Spleen (tissue), 11 donors: ENCODE measurements around the gene COL26A1. TPM values are rescaled to one million over a fixed set of nuclear protein-coding genes. Genes with fewer than 3 reads are reported as not detected.

Source experiments
- DNase-seq: peaks from one replicate; pipeline ENCODE4 v3.0.0-alpha.2; 2020
- H3K27ac ChIP-seq, 8 donors: fragments of 200-600 bp; sonication (generic) in 7 of 8; 1 replicate in 4 of 8; 2 replicates in 4 of 8; pipeline versions ENCODE4 v1.5.0 to v1.8.0; 2016 to 2021; ENCODE audit warnings: inconsistent platforms in 4 of 8, mild to moderate bottlenecking in 4 of 8, moderate library complexity in 1 of 8
- H3K27me3 ChIP-seq, 7 donors: fragments of 200-600 bp; sonication (generic) in 6 of 7; replicated peaks in 1 of 7; 1 replicate in 4 of 7; 2 replicates in 3 of 7; pipeline versions ENCODE4 v1.5.0 to v1.8.0; 2016 to 2021; ENCODE audit warnings: inconsistent platforms in 3 of 7, mild to moderate bottlenecking in 1 of 7
- H3K36me3 ChIP-seq, 6 donors: fragments of 200-600 bp; sonication (generic) in 5 of 6; 1 replicate in 4 of 6; 2 replicates in 2 of 6; pipeline versions ENCODE4 v1.5.0 to v1.8.0; 2016 to 2021; ENCODE audit warnings: inconsistent platforms in 2 of 6
- H3K4me1 ChIP-seq, 6 donors: fragments of 200-600 bp; sonication (generic) in 5 of 6; 1 replicate in 3 of 6; 2 replicates in 3 of 6; pipeline versions ENCODE4 v1.5.0 to v1.8.0; 2016 to 2021; ENCODE audit warnings: inconsistent platforms in 3 of 6
- H3K4me3 ChIP-seq, 8 donors: fragments of 200-600 bp; sonication (generic) in 7 of 8; 1 replicate in 4 of 8; 2 replicates in 4 of 8; pipeline versions ENCODE4 v1.5.0 to v1.8.0; 2016 to 2021; ENCODE audit warnings: inconsistent platforms in 4 of 8, mild to moderate bottlenecking in 4 of 8, moderate library complexity in 2 of 8
- H3K9me3 ChIP-seq, 8 donors: fragments of 200-600 bp; sonication (generic) in 7 of 8; 1 replicate in 4 of 8; 2 replicates in 4 of 8; pipeline versions ENCODE4 v1.5.0 to v1.8.0; 2016 to 2021; ENCODE audit warnings: inconsistent platforms in 4 of 8
- CTCF ChIP-seq, 11 experiments: fragments of 200-600 bp in 7 of 11; fragments of 450-650 bp in 4 of 11; sonication (generic) in 4 of 11; IDR thresholded peaks in 8 of 11; conservative IDR thresholded peaks in 3 of 11; 1 replicate in 7 of 11; 2 replicates in 4 of 11; pipeline versions ENCODE4 v1.4.0 to v1.8.0; 2016 to 2021; ENCODE audit warnings: antibody characterized with exemption in 11 of 11, inconsistent platforms in 4 of 11, mild to moderate bottlenecking in 1 of 11
- POLR2A ChIP-seq, 3 donors: fragments of 450-650 bp; IDR thresholded peaks; one replicate each; pipeline ENCODE4 v1.5.1; 2017; ENCODE audit warnings: antibody characterized with exemption in 3 of 3, mild to moderate bottlenecking in 1 of 3
- POLR2AphosphoS5 ChIP-seq, 3 donors: sonication (generic); formaldehyde crosslinking; IDR thresholded peaks; one replicate each; pipeline ENCODE4 v1.5.1; 2017; ENCODE audit warnings: antibody characterized with exemption in 3 of 3
- WGBS, 5 donors: extraction: QIAGEN DNeasy Blood & Tissue Kit in 3 of 5; methylation state at CpG; one replicate each; pipeline versions ENCODE4 v1.1.5 to v1.1.7; 2013 to 2018; 5-methylcytosine and 5-hydroxymethylcytosine counted together
- intact Hi-C: fragments of 100-400 bp; cut with DNase I; formaldehyde crosslinking; loops from one replicate; pipeline ENCODE4 v1.15.0; 2023; ENCODE audit warnings: low total_unique reads
- polyA plus RNA-seq, 3 donors: library from polyadenylated mRNA; stranded (reverse); fragments of 200-250 nt; gene quantifications; one replicate each; pipeline ENCODE4 v1.2.1, GENCODE V29; 2013
- total RNA-seq, 7 donors: library from RNA; depleted of rRNA in 3 of 7; stranded (reverse); fragments of >200 nt in 3 of 7; fragmentation: NEBNext Ultra II Directional in 4 of 7; extraction: Animal tissue kit (Norgen Biotek cat#: 25700) in 4 of 7; gene quantifications; one replicate each; pipeline versions ENCODE4 v1.1.0 to v1.2.1, GENCODE V29; 2016 to 2021
- donor health status: healthy with polysubstance abuse.
- donor health status: DM: no; HTN: no; CAD: no; lungs with moderate emphysema.
- donor health status: DM: no; HTN: no; CAD: no.
- donor health status: Bipolar disorder and iron deficiency.
- donor health status: healthy.
- donor health status: DM: no; HTN: no; CAD: no.
- donor health status: DM: yes; HTN: yes; CAD: no.

The COL26A1 gene
- total and polyA plus RNA-seq, 10 donors = 0.15 to 0.32 (median 0.22) TPM; not detected in 4

DNA sequence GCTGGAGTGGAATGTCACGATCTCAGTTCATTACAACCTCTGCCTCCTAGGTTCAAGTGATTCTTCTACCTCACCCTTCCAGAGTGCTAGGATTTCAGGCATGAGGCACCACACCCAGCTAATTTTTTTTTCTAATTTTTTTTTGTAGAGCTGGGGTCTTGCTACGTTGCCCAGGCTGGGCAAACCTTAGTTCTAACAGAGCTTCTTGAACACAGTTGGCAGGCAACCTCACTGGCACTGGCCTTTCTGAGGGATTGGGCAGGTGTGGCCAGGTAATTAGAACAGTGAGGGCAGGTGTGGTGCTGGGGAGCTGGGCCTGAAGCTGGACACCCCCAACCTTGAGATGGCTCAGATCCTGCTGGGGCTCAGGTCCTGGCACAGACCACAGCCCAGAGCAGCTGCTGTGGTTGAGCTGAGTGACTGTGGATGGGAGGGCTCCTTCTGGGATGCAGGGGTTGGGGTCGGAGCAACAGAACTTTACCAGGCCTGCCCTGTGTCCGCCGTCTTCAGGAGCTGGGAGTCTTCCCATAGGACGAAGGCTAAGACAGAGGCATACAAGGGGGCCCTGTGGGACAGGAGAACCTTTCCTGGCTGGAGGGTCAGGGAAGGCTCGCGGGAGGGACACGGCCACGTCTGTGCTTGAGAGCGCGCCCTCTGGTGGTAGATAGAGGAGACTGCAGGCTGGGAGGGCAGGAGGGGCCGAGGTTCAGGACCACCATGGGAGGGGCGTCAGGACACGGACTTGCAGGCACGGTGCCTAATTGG is 48.2 kb downstream of the COL26A1 start:
- no peak overlapping the region for H3K27ac ChIP-seq
- intact Hi-C loops = no loop called here
- DNase-seq = no peak

GRCh38 chr7:101411508-101411874 is 48.8 kb downstream of the COL26A1 start:
- peaks cover 0 to 12% (median 7%) of the 10 kb centered on the region in 6 donors for H3K4me1 ChIP-seq
- no peak overlapping the region for H3K4me3 ChIP-seq
- no peak for TF ChIP-seq POLR2AphosphoS5 (IDR thresholded peaks at IDR 0.05)
- peak in 6 of 11 experiments; percentile 6 to 58 (median 18) for TF ChIP-seq CTCF (IDR thresholded peaks at IDR 0.05 in 8 of 11, conservative IDR thresholded peaks at IDR 0.05 in 3 of 11)
- no peak for DNase-seq
- no peaks in the 10 kb centered on the region for H3K36me3 ChIP-seq
- H3K27me3 ChIP-seq = peaks cover 0 to 16% (median 0%) of the 10 kb centered on the region in 7 donors
- peaks cover 0 to 21% (median 15%) of the 10 kb centered on the region in 8 donors for H3K9me3 ChIP-seq
- intact Hi-C loops = no loop called here
- no peak overlapping the region for H3K27ac ChIP-seq
- WGBS, 5 donors = 14 to 25% (median 17%) methylated on average over 4 of the region's 4 CpGs

More for the DNA sequence above, 48.2 kb downstream of the COL26A1 start:
- WGBS, 5 donors = 15 to 33% (median 25%) methylated on average over 11 to 16 of the region's 16 CpGs
- peak; percentile 73 to 92 (median 84) for TF ChIP-seq CTCF (IDR thresholded peaks at IDR 0.05 in 8 of 11, conservative IDR thresholded peaks at IDR 0.05 in 3 of 11)
- TF ChIP-seq POLR2AphosphoS5 (IDR thresholded peaks at IDR 0.05) = no peak
- peaks cover 0 to 12% (median 7%) of the 10 kb centered on the region in 6 donors for H3K4me1 ChIP-seq
- no peaks in the 10 kb centered on the region for H3K36me3 ChIP-seq
- peaks cover 0 to 21% (median 15%) of the 10 kb centered on the region in 8 donors for H3K9me3 ChIP-seq
- no peak overlapping the region for H3K4me3 ChIP-seq
- peaks cover 0 to 16% (median 0%) of the 10 kb centered on the region in 7 donors for H3K27me3 ChIP-seq

- Histone ChIP-seq H3K27ac (no peak overlapping the region), H3K9me3 (peaks cover 0 to 21% (median 15%) of the 10 kb centered on the region in 8 donors), H3K4me3 (no peak overlapping the region), H3K36me3 (no peaks in the 10 kb centered on the region), H3K4me1 (peaks cover 0 to 12% (median 7%) of the 10 kb centered on the region in 6 donors), H3K27me3 (peaks cover 0 to 10% (median 0%) of the 10 kb centered on the region in 7 donors)
- TF ChIP-seq CTCF (IDR thresholded peaks at IDR 0.05 in 8 of 11, conservative IDR thresholded peaks at IDR 0.05 in 3 of 11) (no peak), POLR2AphosphoS5 (IDR thresholded peaks at IDR 0.05) (no peak), POLR2A (IDR thresholded peaks at IDR 0.05) (no peak)
- DNase-seq = no peak
- intact Hi-C loops = no loop called here
- 83 to 92% (median 88%) methylated on average over 11 to 12 of the region's 12 CpGs for WGBS, 5 donors
Measured at GRCh38 chr7:101412976-101413375, 50.3 kb downstream of the COL26A1 start.

- no peaks in the 10 kb centered on the region for H3K4me1 ChIP-seq
- 48 to 56% (median 54%) methylated on average over 5 of the region's 5 CpGs for WGBS, 5 donors
- no peak overlapping the region for H3K4me3 ChIP-seq
Measured at GRCh38 chr7:101418694-101419093, 56.0 kb downstream of the COL26A1 start.

More at GRCh38 chr7:101418694-101419093, 56.0 kb downstream of the COL26A1 start:
- TF ChIP-seq POLR2AphosphoS5 (IDR thresholded peaks at IDR 0.05) (no peak), POLR2A (IDR thresholded peaks at IDR 0.05) (no peak), CTCF (IDR thresholded peaks at IDR 0.05 in 8 of 11, conservative IDR thresholded peaks at IDR 0.05 in 3 of 11) (no peak)
- no peak for DNase-seq
- no peaks in the 10 kb centered on the region for H3K9me3 ChIP-seq
- no peaks in the 10 kb centered on the region for H3K36me3 ChIP-seq
- no peak overlapping the region for H3K27ac ChIP-seq
- H3K27me3 ChIP-seq = peaks cover 0 to 30% (median 0%) of the 10 kb centered on the region in 7 donors
- intact Hi-C loops = no loop called here
